ENCODE data around the gene C11orf68. TPM values are rescaled to one million over a fixed set of nuclear protein-coding genes. Genes with fewer than 3 reads are reported as not detected.

The C11orf68 gene
- total and polyA plus RNA-seq, 2 experiments from 2014 or later, result 16.8 to 23.2 TPM

GRCh38 chr11:65947603-65948125 is 28.8 kb upstream of the C11orf68 start (continued):
- TF ChIP-seq CTCF (conservative IDR thresholded peaks at IDR 0.05; ENCODE audit: low read depth in 2 of 2), result no peak
- TF ChIP-seq ZNF331 (CRISPR knock-in tag; IDR thresholded peaks at IDR 0.05; ENCODE audit: low read depth), result no peak
- TF ChIP-seq, protein P1, sequence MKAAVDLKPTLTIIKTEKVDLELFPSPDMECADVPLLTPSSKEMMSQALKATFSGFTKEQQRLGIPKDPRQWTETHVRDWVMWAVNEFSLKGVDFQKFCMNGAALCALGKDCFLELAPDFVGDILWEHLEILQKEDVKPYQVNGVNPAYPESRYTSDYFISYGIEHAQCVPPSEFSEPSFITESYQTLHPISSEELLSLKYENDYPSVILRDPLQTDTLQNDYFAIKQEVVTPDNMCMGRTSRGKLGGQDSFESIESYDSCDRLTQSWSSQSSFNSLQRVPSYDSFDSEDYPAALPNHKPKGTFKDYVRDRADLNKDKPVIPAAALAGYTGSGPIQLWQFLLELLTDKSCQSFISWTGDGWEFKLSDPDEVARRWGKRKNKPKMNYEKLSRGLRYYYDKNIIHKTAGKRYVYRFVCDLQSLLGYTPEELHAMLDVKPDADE (IDR thresholded peaks at IDR 0.05), result no peak

DNA sequence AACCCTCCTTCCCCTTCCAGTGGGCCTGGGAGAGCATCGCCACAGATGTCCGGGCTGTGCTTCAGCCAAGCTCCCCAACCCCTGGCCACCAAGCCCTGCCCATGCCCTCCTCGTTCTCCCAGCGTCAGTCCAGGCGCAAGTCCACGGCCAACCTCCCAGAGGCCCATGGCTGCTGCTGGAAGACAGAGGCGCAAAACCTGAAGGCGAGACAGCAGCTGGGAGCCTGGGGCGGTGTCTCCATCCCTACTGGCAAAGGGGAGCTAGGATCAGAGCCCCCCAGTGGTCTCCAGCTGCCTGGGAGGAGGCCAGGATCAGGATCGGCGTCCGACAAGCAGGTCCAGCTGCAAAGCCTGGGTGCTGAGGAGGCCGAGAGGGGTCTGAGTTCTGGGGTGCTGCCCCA is 28.3 kb upstream of the C11orf68 start:
- no peaks in the 10 kb centered on the region for H3K9me2 ChIP-seq (ENCODE audit: insufficient read depth)
- peak overlapping the region; percentile 50; the same call in 1 of the 2 replicates for H3K27ac Mint-ChIP-seq
- ATAC-seq (peak; percentile 5), DNase-seq (ENCODE audit: low spot score) (peak; percentile 44)
- no peaks in the 10 kb centered on the region for H3K36me3 ChIP-seq (ENCODE audit: insufficient read depth)
- H2AFZ ChIP-seq, result no peak overlapping the region
- H3F3A ChIP-seq (replicated peaks; ENCODE audit: low read depth), result peaks cover 9% of the 10 kb centered on the region; the same call in 1 of the 2 replicates
- H3K36me3 Mint-ChIP-seq (ENCODE audit: low read depth), result peaks cover 2% of the 10 kb centered on the region; the same call in 1 of the 3 replicates
- H3K4me3 Mint-ChIP-seq, result peak overlapping the region; percentile 24; the same call in 1 of the 3 replicates
- H3K4me2 ChIP-seq, result no peak overlapping the region; the same call in 1 of the 2 replicates
- H4K20me1 ChIP-seq (replicated peaks; ENCODE audit: insufficient read depth), result no peaks in the 10 kb centered on the region
- H3K79me2 ChIP-seq (replicated peaks; ENCODE audit: insufficient read depth), result no peaks in the 10 kb centered on the region
- H3K27ac ChIP-seq (ENCODE audit: low read depth), result no peak overlapping the region
- peaks cover 9% of the 10 kb centered on the region for H3K27me3 Mint-ChIP-seq (ENCODE audit: insufficient read depth, low read depth, poor library complexity)
- H3K4me3 ChIP-seq, result no peak overlapping the region
- H3K4me1 Mint-ChIP-seq, result peaks cover 28% of the 10 kb centered on the region
- no peaks in the 10 kb centered on the region for H3K27me3 ChIP-seq (ENCODE audit: insufficient read depth)
- H3K9me3 Mint-ChIP-seq, result no peaks in the 10 kb centered on the region
- peaks cover 20% of the 10 kb centered on the region for H3K4me1 ChIP-seq (ENCODE audit: insufficient read depth)
- TF ChIP-seq CTCF (conservative IDR thresholded peaks at IDR 0.05; ENCODE audit: low read depth in 2 of 2), result peak in 1 of 2 experiments; percentile 35; a peak in 2 of 4 replicates
- TF ChIP-seq POLR2AphosphoS5 (IDR thresholded peaks at IDR 0.05; ENCODE audit: low read depth), result no peak

DNA sequence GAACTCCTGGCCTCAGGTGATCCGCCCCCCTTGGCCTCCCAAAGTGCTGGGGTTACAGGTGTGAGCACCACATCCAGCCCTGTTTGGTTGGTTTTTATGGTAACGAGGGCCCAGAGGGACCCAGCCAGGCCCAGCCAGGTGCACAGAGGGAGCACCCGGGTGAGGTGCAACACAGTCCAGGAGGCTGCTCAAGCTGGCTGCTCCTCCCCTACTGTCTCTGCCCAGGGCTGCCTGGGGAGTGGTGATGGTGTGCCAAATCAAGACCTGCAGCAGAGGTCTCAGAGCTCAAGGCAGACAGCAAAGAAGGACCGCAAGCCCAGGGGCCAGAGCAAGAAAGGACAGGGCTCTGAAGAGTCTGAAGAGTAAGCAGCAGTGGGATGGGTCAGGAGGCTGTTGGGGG is 27.8 kb upstream of the C11orf68 start:
- Histone ChIP-seq H2AFZ (no peak overlapping the region), H3K4me2 (peak overlapping the region; percentile 76), H3K9me2 (ENCODE audit: insufficient read depth) (no peaks in the 10 kb centered on the region), H3F3A (replicated peaks; ENCODE audit: low read depth) (peaks cover 9% of the 10 kb centered on the region; the same call in 1 of the 2 replicates), H3K36me3 (ENCODE audit: insufficient read depth) (no peaks in the 10 kb centered on the region), H3K79me2 (replicated peaks; ENCODE audit: insufficient read depth) (no peaks in the 10 kb centered on the region), H3K4me1 (ENCODE audit: insufficient read depth) (peaks cover 20% of the 10 kb centered on the region), H3K27ac (ENCODE audit: low read depth) (peak overlapping the region; percentile 78), H3K27me3 (ENCODE audit: insufficient read depth) (no peaks in the 10 kb centered on the region), H3K4me3 (peak overlapping the region; percentile 47; the same call in 1 of the 2 replicates), H4K20me1 (replicated peaks; ENCODE audit: insufficient read depth) (no peaks in the 10 kb centered on the region)
- Mint-ChIP-seq H3K4me3 (no peak overlapping the region), H3K36me3 (ENCODE audit: low read depth) (peaks cover 2% of the 10 kb centered on the region; the same call in 1 of the 3 replicates), H3K27me3 (ENCODE audit: insufficient read depth, low read depth, poor library complexity) (peaks cover 9% of the 10 kb centered on the region), H3K27ac (no peak overlapping the region), H3K4me1 (peaks cover 28% of the 10 kb centered on the region), H3K9me3 (no peaks in the 10 kb centered on the region)
- ATAC-seq (peak; percentile 5), DNase-seq (ENCODE audit: low spot score) (no peak)
- TF ChIP-seq, protein P2, sequence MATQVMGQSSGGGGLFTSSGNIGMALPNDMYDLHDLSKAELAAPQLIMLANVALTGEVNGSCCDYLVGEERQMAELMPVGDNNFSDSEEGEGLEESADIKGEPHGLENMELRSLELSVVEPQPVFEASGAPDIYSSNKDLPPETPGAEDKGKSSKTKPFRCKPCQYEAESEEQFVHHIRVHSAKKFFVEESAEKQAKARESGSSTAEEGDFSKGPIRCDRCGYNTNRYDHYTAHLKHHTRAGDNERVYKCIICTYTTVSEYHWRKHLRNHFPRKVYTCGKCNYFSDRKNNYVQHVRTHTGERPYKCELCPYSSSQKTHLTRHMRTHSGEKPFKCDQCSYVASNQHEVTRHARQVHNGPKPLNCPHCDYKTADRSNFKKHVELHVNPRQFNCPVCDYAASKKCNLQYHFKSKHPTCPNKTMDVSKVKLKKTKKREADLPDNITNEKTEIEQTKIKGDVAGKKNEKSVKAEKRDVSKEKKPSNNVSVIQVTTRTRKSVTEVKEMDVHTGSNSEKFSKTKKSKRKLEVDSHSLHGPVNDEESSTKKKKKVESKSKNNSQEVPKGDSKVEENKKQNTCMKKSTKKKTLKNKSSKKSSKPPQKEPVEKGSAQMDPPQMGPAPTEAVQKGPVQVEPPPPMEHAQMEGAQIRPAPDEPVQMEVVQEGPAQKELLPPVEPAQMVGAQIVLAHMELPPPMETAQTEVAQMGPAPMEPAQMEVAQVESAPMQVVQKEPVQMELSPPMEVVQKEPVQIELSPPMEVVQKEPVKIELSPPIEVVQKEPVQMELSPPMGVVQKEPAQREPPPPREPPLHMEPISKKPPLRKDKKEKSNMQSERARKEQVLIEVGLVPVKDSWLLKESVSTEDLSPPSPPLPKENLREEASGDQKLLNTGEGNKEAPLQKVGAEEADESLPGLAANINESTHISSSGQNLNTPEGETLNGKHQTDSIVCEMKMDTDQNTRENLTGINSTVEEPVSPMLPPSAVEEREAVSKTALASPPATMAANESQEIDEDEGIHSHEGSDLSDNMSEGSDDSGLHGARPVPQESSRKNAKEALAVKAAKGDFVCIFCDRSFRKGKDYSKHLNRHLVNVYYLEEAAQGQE (IDR thresholded peaks at IDR 0.05; ENCODE audit: unreplicated experiment), result no peak
- no peak for TF ChIP-seq CTCF (conservative IDR thresholded peaks at IDR 0.05; ENCODE audit: low read depth in 2 of 2)
- no peak for TF ChIP-seq CREB1 (CRISPR knock-in tag; IDR thresholded peaks at IDR 0.05; ENCODE audit: low read depth)
- no peak for TF ChIP-seq POLR2AphosphoS5 (IDR thresholded peaks at IDR 0.05; ENCODE audit: low read depth)
- TF ChIP-seq ZNF114 (CRISPR knock-in tag; IDR thresholded peaks at IDR 0.05), result no peak
- no peak for TF ChIP-seq JUNB (IDR thresholded peaks at IDR 0.05; ENCODE audit: unreplicated experiment)
- TF ChIP-seq, protein P1 (IDR thresholded peaks at IDR 0.05), result no peak
- TF ChIP-seq ZNF331 (CRISPR knock-in tag; IDR thresholded peaks at IDR 0.05; ENCODE audit: low read depth), result no peak
